ENCODE data around the gene BICRA. TPM values are rescaled to one million over a fixed set of nuclear protein-coding genes. Genes with fewer than 3 reads are reported as not detected.

BICRA gene
- total and polyA plus RNA-seq, 2 donors (not counting 1 experiment from before 2014, with no cell fraction given), result 14.1 to 34.7 TPM

DNA sequence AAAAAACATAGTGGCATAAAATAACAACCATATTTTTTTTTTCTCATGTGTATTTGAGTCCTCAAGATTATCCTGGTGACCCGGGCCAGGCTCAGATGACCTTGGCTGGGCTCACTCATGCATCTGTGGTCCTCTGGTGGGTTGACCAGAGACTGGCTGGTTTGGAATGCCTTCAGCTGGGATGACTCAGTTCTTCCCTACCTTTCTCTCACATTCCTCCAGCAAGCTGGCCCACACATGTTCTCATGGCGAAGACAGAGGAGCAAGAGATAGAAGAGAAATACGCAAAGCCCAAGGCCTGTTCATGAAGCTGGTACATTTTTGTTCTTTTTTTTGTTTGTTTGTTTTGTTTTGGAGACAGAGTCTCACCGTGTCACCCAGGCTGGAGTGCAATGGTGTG lies 21.6 kb upstream of the BICRA start:
- ChIA-PET POLR2A (no interaction called here), CTCF (interaction anchor here (0.7 kb wide), 1 partner anchor 167 kb away, joined by 3 read pairs; no protein-coding TSS in a partner anchor)
- H3K4me2 ChIP-seq (replicated peaks; ENCODE audit: low read depth, low read length, poor library complexity, severe bottlenecking), result no peak overlapping the region
- TF ChIP-seq, protein P1, sequence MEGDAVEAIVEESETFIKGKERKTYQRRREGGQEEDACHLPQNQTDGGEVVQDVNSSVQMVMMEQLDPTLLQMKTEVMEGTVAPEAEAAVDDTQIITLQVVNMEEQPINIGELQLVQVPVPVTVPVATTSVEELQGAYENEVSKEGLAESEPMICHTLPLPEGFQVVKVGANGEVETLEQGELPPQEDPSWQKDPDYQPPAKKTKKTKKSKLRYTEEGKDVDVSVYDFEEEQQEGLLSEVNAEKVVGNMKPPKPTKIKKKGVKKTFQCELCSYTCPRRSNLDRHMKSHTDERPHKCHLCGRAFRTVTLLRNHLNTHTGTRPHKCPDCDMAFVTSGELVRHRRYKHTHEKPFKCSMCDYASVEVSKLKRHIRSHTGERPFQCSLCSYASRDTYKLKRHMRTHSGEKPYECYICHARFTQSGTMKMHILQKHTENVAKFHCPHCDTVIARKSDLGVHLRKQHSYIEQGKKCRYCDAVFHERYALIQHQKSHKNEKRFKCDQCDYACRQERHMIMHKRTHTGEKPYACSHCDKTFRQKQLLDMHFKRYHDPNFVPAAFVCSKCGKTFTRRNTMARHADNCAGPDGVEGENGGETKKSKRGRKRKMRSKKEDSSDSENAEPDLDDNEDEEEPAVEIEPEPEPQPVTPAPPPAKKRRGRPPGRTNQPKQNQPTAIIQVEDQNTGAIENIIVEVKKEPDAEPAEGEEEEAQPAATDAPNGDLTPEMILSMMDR (IDR thresholded peaks at IDR 0.05), result no peak
- peaks cover 0 to 24% (median 7%) of the 10 kb centered on the region in 3 donors for H3K9me3 ChIP-seq (ENCODE audit: control extremely low read depth in 1 of 3, control insufficient read depth in 2 of 3, insufficient read depth in 1 of 3, low read length in 2 of 3)
- intact Hi-C loops (cut with micrococcal nuclease), result no loop called here
- H2AFZ ChIP-seq (ENCODE audit: insufficient read depth, low read depth, low read length, poor library complexity, severe bottlenecking), result no peak overlapping the region
- H3K27me3 ChIP-seq (replicated peaks in 1 of 4; ENCODE audit: control extremely low read depth in 1 of 4, control insufficient read depth in 3 of 4, insufficient read depth in 4 of 4, low read length in 3 of 4), result peaks cover 0 to 21% (median 5%) of the 10 kb centered on the region in 4 experiments
- 88% methylated on average over 3 of the region's 4 CpGs for WGBS (ENCODE audit: insufficient coverage)
- H3K9me3 Mint-ChIP-seq (ENCODE audit: insufficient read depth), result peaks cover 7% of the 10 kb centered on the region
- no peak overlapping the region for H3K27ac Mint-ChIP-seq
- no peaks in the 10 kb centered on the region for H3K79me2 ChIP-seq (ENCODE audit: control insufficient read depth, insufficient read depth, low read length)
- H3K27me3 Mint-ChIP-seq, result peaks cover 38% of the 10 kb centered on the region
- no peak overlapping the region for H3K9ac ChIP-seq (ENCODE audit: low read length)
- H3K4me1 ChIP-seq (ENCODE audit: control insufficient read depth in 2 of 2, insufficient read depth in 2 of 2, low read length in 2 of 2), result peaks cover 0 to 3% of the 10 kb centered on the region in 2 donors
- no peak overlapping the region for H3K27ac ChIP-seq (ENCODE audit: low read length in 2 of 2)
- DNase-seq (no peak), ATAC-seq (ENCODE audit: low read depth) (no peak)
- H4K20me1 ChIP-seq (ENCODE audit: control insufficient read depth, insufficient read depth, low read length, poor library complexity, severe bottlenecking), result no peaks in the 10 kb centered on the region
- H3K4me3 Mint-ChIP-seq, result no peak overlapping the region
- H3K4me1 Mint-ChIP-seq, result no peaks in the 10 kb centered on the region
- no peaks in the 10 kb centered on the region for H3K36me3 ChIP-seq (replicated peaks in 1 of 2; ENCODE audit: control extremely low read depth in 1 of 2, control insufficient read depth in 1 of 2, extremely low read depth in 1 of 2, insufficient read depth in 2 of 2, low read length in 1 of 2)
- H3K4me3 ChIP-seq (ENCODE audit: control extremely low read depth in 1 of 5, extremely low read depth in 1 of 5, insufficient read depth in 1 of 5, low read depth in 2 of 5, low read length in 4 of 5), result no peak overlapping the region

DNA sequence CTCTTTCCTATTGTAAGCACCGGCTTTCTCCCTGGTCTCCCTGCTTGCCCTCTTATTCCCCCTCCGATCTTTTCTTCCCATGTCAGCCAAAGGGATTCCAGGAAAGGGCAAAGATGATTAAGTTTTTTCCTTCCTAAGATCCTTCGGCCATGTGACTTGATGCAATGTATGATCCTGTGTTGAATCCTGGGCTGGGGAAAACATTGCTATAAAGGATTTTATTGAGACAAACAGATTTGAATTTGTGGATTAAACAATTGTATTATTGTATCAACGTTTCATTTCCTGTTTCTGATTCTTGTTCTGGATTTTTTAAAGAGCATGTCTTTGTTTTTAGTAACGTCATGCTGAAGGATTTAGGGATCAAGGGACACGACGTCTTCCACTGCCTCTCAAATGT lies 19.1 kb upstream of the BICRA start:
- H3K9ac ChIP-seq (ENCODE audit: low read length), result no peak overlapping the region
- peaks cover 0 to 24% (median 7%) of the 10 kb centered on the region in 3 donors for H3K9me3 ChIP-seq (ENCODE audit: control extremely low read depth in 1 of 3, control insufficient read depth in 2 of 3, insufficient read depth in 1 of 3, low read length in 2 of 3)
- H3K4me2 ChIP-seq (replicated peaks; ENCODE audit: low read depth, low read length, poor library complexity, severe bottlenecking), result no peak overlapping the region
- Mint-ChIP-seq H3K27ac (no peak overlapping the region), H3K4me3 (no peak overlapping the region), H3K9me3 (ENCODE audit: insufficient read depth) (peaks cover 7% of the 10 kb centered on the region), H3K4me1 (no peaks in the 10 kb centered on the region), H3K27me3 (peaks cover 36% of the 10 kb centered on the region)
- H3K4me3 ChIP-seq (ENCODE audit: control extremely low read depth in 1 of 5, extremely low read depth in 1 of 5, insufficient read depth in 1 of 5, low read depth in 2 of 5, low read length in 4 of 5), result no peak overlapping the region
- ChIA-PET POLR2A (no interaction called here), CTCF (no interaction called here)
- H3K79me2 ChIP-seq (ENCODE audit: control insufficient read depth, insufficient read depth, low read length), result no peaks in the 10 kb centered on the region
- no peak overlapping the region for H3K27ac ChIP-seq (ENCODE audit: low read length in 2 of 2)
- ATAC-seq (ENCODE audit: low read depth) (no peak), DNase-seq (no peak)
- intact Hi-C loops (cut with micrococcal nuclease), result no loop called here
- no peak overlapping the region for H2AFZ ChIP-seq (ENCODE audit: insufficient read depth, low read depth, low read length, poor library complexity, severe bottlenecking)
- H3K4me1 ChIP-seq (ENCODE audit: control insufficient read depth in 2 of 2, insufficient read depth in 2 of 2, low read length in 2 of 2), result no peaks in the 10 kb centered on the region
- TF ChIP-seq EZH2 (IDR thresholded peaks at IDR 0.05; ENCODE audit: borderline replicate concordance, insufficient read depth, low read depth, low read length, poor library complexity, severe bottlenecking), result no peak
- TF ChIP-seq, protein P1 (IDR thresholded peaks at IDR 0.05), result no peak
- no peaks in the 10 kb centered on the region for H4K20me1 ChIP-seq (ENCODE audit: control insufficient read depth, insufficient read depth, low read length, poor library complexity, severe bottlenecking)
- no CpG with 5 or more reads among the region's 7 CpGs for WGBS (ENCODE audit: insufficient coverage)
- H3K36me3 ChIP-seq (replicated peaks in 1 of 2; ENCODE audit: control extremely low read depth in 1 of 2, control insufficient read depth in 1 of 2, extremely low read depth in 1 of 2, insufficient read depth in 2 of 2, low read length in 1 of 2), result no peaks in the 10 kb centered on the region
- peaks cover 0 to 21% (median 2%) of the 10 kb centered on the region in 4 experiments for H3K27me3 ChIP-seq (replicated peaks in 1 of 4; ENCODE audit: control extremely low read depth in 1 of 4, control insufficient read depth in 3 of 4, insufficient read depth in 4 of 4, low read length in 3 of 4)
